ENCODE results near the gene RTP1. TPM values are rescaled to one million over a fixed set of nuclear protein-coding genes. Genes with fewer than 3 reads are reported as not detected.

Gene RTP1
- total and polyA plus RNA-seq, 2 of the 4 experiments (the other 2 are of a cell fraction), result not detected

DNA sequence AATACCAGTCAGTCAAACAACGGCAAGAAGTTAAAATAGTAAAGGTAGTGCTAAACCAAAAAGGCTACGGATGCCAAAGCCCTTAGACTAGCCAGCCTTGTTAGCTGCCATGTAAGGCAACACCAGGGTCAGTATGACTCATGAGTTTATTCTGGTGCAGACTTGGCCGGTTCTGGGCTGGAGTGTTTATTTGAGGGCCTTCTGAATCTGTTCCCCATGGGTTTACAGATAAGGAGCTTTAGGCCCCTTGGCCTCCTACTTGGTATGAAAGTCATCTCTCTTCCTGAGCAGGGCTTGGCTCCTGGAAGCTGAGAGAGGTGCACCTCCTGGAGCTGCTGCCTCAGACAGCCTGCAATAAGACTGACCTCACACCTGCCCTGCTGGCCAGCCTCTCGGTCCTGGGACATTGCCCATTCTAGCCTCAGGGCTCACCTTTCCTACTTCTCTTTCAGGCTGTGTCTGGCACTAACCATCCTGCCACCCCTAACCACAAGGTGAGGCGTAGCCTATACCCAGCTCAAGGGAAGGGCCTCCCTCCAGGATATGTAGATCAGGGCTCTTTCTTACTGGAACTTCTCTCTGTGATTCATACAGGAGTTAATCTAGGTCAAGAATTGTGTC, 10.4 kb upstream of the RTP1 start:
- peak overlapping the region; percentile 90 for H4K91ac ChIP-seq (ENCODE audit: insufficient read depth, low read depth, low read length)

More for the DNA sequence above, 10.4 kb upstream of the RTP1 start:
- Histone ChIP-seq H3K27me3 (ENCODE audit: control insufficient read depth, insufficient read depth, low read length) (no peaks in the 10 kb centered on the region), H3K56ac (ENCODE audit: extremely low read depth, insufficient read depth, low read length) (no peak overlapping the region), H2BK15ac (ENCODE audit: low read depth, low read length) (peak overlapping the region; percentile 68; the same call in 2 of the 3 replicates), H3K23ac (ENCODE audit: low read depth, low read length) (peak overlapping the region; percentile 44; the same call in 1 of the 2 replicates), H4K20me1 (ENCODE audit: insufficient read depth, low read length) (no peaks in the 10 kb centered on the region), H3K4ac (ENCODE audit: low read depth, low read length) (peak overlapping the region; percentile 89), H2AK9ac (replicated peaks; ENCODE audit: low read depth, low read length, poor library complexity) (no peak overlapping the region), H3K9me3 (ENCODE audit: control insufficient read depth, insufficient read depth, low read length) (no peaks in the 10 kb centered on the region), H3K14ac (replicated peaks; ENCODE audit: low read depth, low read length) (peak overlapping the region; percentile 35; the same call in 1 of the 2 replicates), H2BK5ac (ENCODE audit: low read depth, low read length, poor library complexity, severe bottlenecking) (peak overlapping the region; percentile 94), H3K36me3 (ENCODE audit: control insufficient read depth, insufficient read depth, low read length) (no peaks in the 10 kb centered on the region), H2AK5ac (ENCODE audit: low read depth, low read length) (peak overlapping the region; percentile 60; the same call in 1 of the 2 replicates), H2BK120ac (ENCODE audit: low read depth, low read length) (peak overlapping the region; percentile 92), H2AFZ (replicated peaks; ENCODE audit: low read length, poor library complexity) (peak overlapping the region; percentile 19), H3K9me1 (ENCODE audit: insufficient read depth, low read length) (peaks cover 2% of the 10 kb centered on the region), H4K5ac (ENCODE audit: low read depth, low read length) (peak overlapping the region; percentile 55), H3K4me1 (ENCODE audit: control insufficient read depth, insufficient read depth, low read length) (peaks cover 18% of the 10 kb centered on the region), H2BK20ac (ENCODE audit: low read depth, low read length) (peak overlapping the region; percentile 96), H3K9ac (ENCODE audit: low read depth, low read length) (no peak overlapping the region), H3K27ac (ENCODE audit: insufficient read depth, low read length) (peak overlapping the region; percentile 82), H4K8ac (ENCODE audit: low read depth in 2 of 2, low read length in 2 of 2) (peak overlapping the region; percentile 23 to 59; a peak in 2 of 4 replicates), H3K4me2 (ENCODE audit: low read depth, low read length) (peak overlapping the region; percentile 80), H3K4me3 (ENCODE audit: insufficient read depth, low read depth, low read length) (no peak overlapping the region), H3K18ac (ENCODE audit: low read depth, low read length) (peak overlapping the region; percentile 84), H3K79me1 (ENCODE audit: low read depth in 1 of 2, low read length in 2 of 2) (no peaks in the 10 kb centered on the region)
- in situ Hi-C loops (cut with MboI; ENCODE audit: low sequenced_read_pairs), result no loop called here
- DNase-seq (peak; percentile 94), ATAC-seq (ENCODE audit: low read depth) (peak; percentile 91)
- TF ChIP-seq RCOR1 (IDR thresholded peaks at IDR 0.05; ENCODE audit: insufficient replicate concordance, low read length) (peak; percentile 70), CEBPB (IDR thresholded peaks at IDR 0.05; ENCODE audit: low read depth, low read length) (peak; percentile 41; the same call in 1 of the 2 replicates), FOS (IDR thresholded peaks at IDR 0.05; ENCODE audit: low read depth, low read length) (peak; percentile 92), MXI1 (IDR thresholded peaks at IDR 0.05; ENCODE audit: borderline replicate concordance, low read depth, low read length) (no peak), NFE2L2 (IDR thresholded peaks at IDR 0.05; ENCODE audit: low read depth, low read length) (peak; percentile 80), BHLHE40 (IDR thresholded peaks at IDR 0.05; ENCODE audit: low read depth, low read length) (0 out of 2 replicates have a peak, but pooled peaks have one; percentile 16)
- intact Hi-C loops (cut with micrococcal nuclease), result no loop called here
- CTCF ChIA-PET, result interaction anchor here (1.2 kb wide), 1 partner anchor 48 kb away, joined by 4 read pairs; the partner anchor contains the start of gene RPL39L
- POLR2A ChIA-PET (ENCODE audit: unreplicated experiment), result interaction anchor here (0.5 kb wide), 1 partner anchor 640 kb away, joined by 3 read pairs; no protein-coding TSS in a partner anchor
- WGBS, 2 experiments (ENCODE audit: extremely low coverage in 2 of 2, insufficient read length in 1 of 2), result 0% methylated on average over 1 of the region's 5 CpGs; no CpG with 5 or more reads in 1 of the 2 experiments
- dilution Hi-C loops (cut with HindIII; ENCODE audit: low sequenced_read_pairs, unreplicated experiment), result no loop called here
- BruUV-seq (replicated peaks), result no TSS peak

Data from IMR-90 (cell line).